Testis (tissue), 3 donors: ENCODE data around the gene MAN1A1. TPM values are rescaled to one million over a fixed set of nuclear protein-coding genes. Genes with fewer than 3 reads are reported as not detected.
"Not testable (repeated sequence)": the region's sequence is repeated elsewhere in the genome, so short reads cannot be mapped to it uniquely, and the experiment has no call there.

ENCODE experiments used
- DNase-seq: peaks from one replicate; pipeline ENCODE4 v3.0.0-alpha.2; 2019
- H3K27ac ChIP-seq, 2 donors: fragments of 200-600 bp; sonication (generic); one replicate each; pipeline ENCODE4 v1.5.1; 2019
- H3K27me3 ChIP-seq: fragments of 200-600 bp; sonication (generic); one replicate; pipeline ENCODE4 v1.5.1; 2019
- H3K36me3 ChIP-seq: fragments of 200-600 bp; sonication (generic); one replicate; pipeline ENCODE4 v1.5.1; 2017; ENCODE audit warnings: low read depth; ENCODE audit errors: missing control alignments
- H3K4me1 ChIP-seq: fragments of 200-600 bp; sonication (generic); one replicate; pipeline ENCODE4 v1.5.1; 2019
- H3K4me3 ChIP-seq, 2 donors: fragments of 200-600 bp; sonication (generic); one replicate each; pipeline ENCODE4 v1.5.1; 2017 to 2019
- H3K9me3 ChIP-seq: fragments of 200-600 bp; sonication (generic); one replicate; pipeline ENCODE4 v1.5.1; 2017
- CTCF ChIP-seq, 3 experiments: fragments of 450-650 bp in 2 of 3; fragments of 200-600 bp in 1 of 3; sonication (generic) in 1 of 3; IDR thresholded peaks; one replicate each; pipeline ENCODE4 v1.5.1; 2016 to 2019; ENCODE audit warnings: antibody characterized with exemption in 3 of 3, mild to moderate bottlenecking in 2 of 3, moderate library complexity in 1 of 3
- POLR2A ChIP-seq: fragments of 450-650 bp; IDR thresholded peaks from one replicate; pipeline ENCODE4 v1.6.1; 2017; ENCODE audit warnings: antibody characterized with exemption, mild to moderate bottlenecking, moderate library complexity
- WGBS, 2 donors: methylation state at CpG; one replicate each; pipeline ENCODE4 v1.1.5; 2018; 5-methylcytosine and 5-hydroxymethylcytosine counted together
- intact Hi-C: fragments of 100-400 bp; cut with DNase I; formaldehyde crosslinking; loops from one replicate; pipeline ENCODE4 v1.15.1; 2023; ENCODE audit warnings: low total_unique reads
- polyA plus RNA-seq: library from polyadenylated mRNA; stranded (reverse); fragments of 350-450 nt; fragmentation: Illumina TruSeq; extraction: RNeasy Lipid Tissue Mini Kit (QIAGEN cat#74804); gene quantifications from one replicate; pipeline ENCODE4 v1.2.3, GENCODE V29; 2014; ENCODE audit warnings: low read depth, low replicate concordance; ENCODE audit not compliant: insufficient read depth
- total RNA-seq, 2 donors: library from RNA; depleted of rRNA; stranded (reverse); fragments of >200 nt; gene quantifications; one replicate each; pipeline ENCODE4 v1.2.3, GENCODE V29; 2016

Gene MAN1A1
- total and polyA plus RNA-seq, 3 donors from 2014 or later: 12.8 to 21.1 (median 15.0) TPM

GRCh38 chr6:119158057-119158848 lies 191.3 kb downstream of the MAN1A1 start:
- intact Hi-C loops: no loop called here
- no peak overlapping the region for H3K4me3 ChIP-seq
- H3K27ac ChIP-seq: no peak overlapping the region
- H3K4me1 ChIP-seq: no peaks in the 10 kb centered on the region
- no peaks in the 10 kb centered on the region for H3K27me3 ChIP-seq
- no peak for DNase-seq
- TF ChIP-seq CTCF (IDR thresholded peaks at IDR 0.05) (no peak), POLR2A (no peak)
- no peaks in the 10 kb centered on the region for H3K36me3 ChIP-seq
- WGBS, 2 donors: 86 to 87% methylated on average over 9 of the region's 9 CpGs
- no peaks in the 10 kb centered on the region for H3K9me3 ChIP-seq

- intact Hi-C loops: no loop called here
- no peak for DNase-seq
- 65 to 67% methylated on average over 3 of the region's 3 CpGs for WGBS, 2 donors
- Histone ChIP-seq H3K4me1 (no peaks in the 10 kb centered on the region), H3K27me3 (no peaks in the 10 kb centered on the region), H3K4me3 (no peak overlapping the region), H3K9me3 (no peaks in the 10 kb centered on the region), H3K36me3 (no peaks in the 10 kb centered on the region), H3K27ac (no peak overlapping the region)
- TF ChIP-seq POLR2A (no peak), CTCF (IDR thresholded peaks at IDR 0.05) (no peak)
Observed at GRCh38 chr6:119157506-119157815, 192.1 kb downstream of the MAN1A1 start.

- H3K9me3 ChIP-seq: no peaks in the 10 kb centered on the region
- H3K4me1 ChIP-seq: no peaks in the 10 kb centered on the region
- no peak overlapping the region for H3K4me3 ChIP-seq
- TF ChIP-seq POLR2A (no peak), CTCF (IDR thresholded peaks at IDR 0.05) (no peak)
- intact Hi-C loops: no loop called here
- WGBS, 2 donors: 80 to 82% methylated on average over 8 of the region's 8 CpGs
- no peaks in the 10 kb centered on the region for H3K36me3 ChIP-seq
- H3K27ac ChIP-seq: no peak overlapping the region
- H3K27me3 ChIP-seq: no peaks in the 10 kb centered on the region
- no peak for DNase-seq
Observed at GRCh38 chr6:119156757-119157505, 192.6 kb downstream of the MAN1A1 start.

- H3K27ac ChIP-seq, DNase-seq, H3K27me3 ChIP-seq, H3K36me3 ChIP-seq, H3K9me3 ChIP-seq, H3K4me3 ChIP-seq, H3K4me1 ChIP-seq, intact Hi-C loops: not testable (repeated sequence)
- WGBS, 2 donors: 93 to 98% methylated on average over 4 of the region's 4 CpGs
Observed at GRCh38 chr6:119156082-119156481, 193.5 kb downstream of the MAN1A1 start.

- no peak for DNase-seq
- no peak for TF ChIP-seq POLR2A
- TF ChIP-seq CTCF (IDR thresholded peaks at IDR 0.05): no peak
- no peaks in the 10 kb centered on the region for H3K4me1 ChIP-seq
- no peaks in the 10 kb centered on the region for H3K27me3 ChIP-seq
- no peak overlapping the region for H3K4me3 ChIP-seq
- WGBS, 2 donors: 78 to 92% methylated on average over 3 of the region's 3 CpGs
- H3K9me3 ChIP-seq: no peaks in the 10 kb centered on the region
- no peak overlapping the region for H3K27ac ChIP-seq
- no peaks in the 10 kb centered on the region for H3K36me3 ChIP-seq
- intact Hi-C loops: no loop called here
Observed at GRCh38 chr6:119152187-119152586, 197.4 kb downstream of the MAN1A1 start.
